ENCODE measurements around the gene USP51. TPM values are rescaled to one million over a fixed set of nuclear protein-coding genes. Genes with fewer than 3 reads are reported as not detected.
A peak's percentile ranks its signal among the peaks of the same experiment; 100 is the strongest.
"Not testable (repeated sequence)": the region's sequence is repeated elsewhere in the genome, so short reads cannot be mapped to it uniquely, and the experiment has no call there.

Gene USP51
- 1.4 and 2.2 TPM in 2 replicates for total RNA-seq (2014; rRNA removed; shearing (Covaris generic); ENCODE audit: low replicate concordance)

DNA sequence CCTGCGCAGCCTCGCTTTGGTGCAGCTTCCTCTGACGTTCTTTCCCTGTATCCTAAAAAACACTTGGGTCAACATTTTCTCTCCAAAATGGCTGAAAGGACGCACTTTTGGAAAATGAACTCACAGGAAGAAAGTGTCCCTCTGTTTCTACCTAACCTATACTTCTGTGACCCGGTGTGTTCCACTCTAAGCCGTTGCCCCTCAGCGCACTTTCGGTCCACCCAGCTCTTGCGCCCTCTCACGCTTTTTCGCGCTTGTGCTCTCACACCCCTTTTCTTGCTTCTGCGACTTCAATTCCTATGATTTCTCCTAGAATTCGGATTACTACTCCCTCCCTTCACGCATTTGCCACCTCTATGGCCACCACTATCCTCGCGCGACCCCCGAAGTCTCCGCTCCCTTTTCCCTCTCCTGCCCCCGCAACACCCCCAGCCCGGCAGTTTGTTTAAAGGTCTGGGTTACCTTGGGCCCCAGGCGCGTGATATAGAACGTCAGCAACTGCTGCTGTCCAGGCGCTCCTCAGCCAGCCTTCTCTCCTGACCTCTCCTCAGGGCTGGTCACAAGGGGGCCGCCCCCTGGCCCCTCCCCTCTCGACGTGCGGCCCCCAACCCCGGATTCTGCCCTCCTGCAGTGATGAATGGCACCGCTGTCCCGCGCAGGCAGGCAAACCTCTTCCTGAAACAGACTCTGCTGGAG, at the start of gene USP51:
USP51 (minus strand) TSS at position 535 of the 696 bp plus-strand sequence. CDS start 909 bp downstream, outside the sequence.
- Histone ChIP-seq H3K9ac (ENCODE audit: low read length) (peak within 1 kb of the TSS; percentile 73), H3K4me2 (ENCODE audit: low read depth, low read length, poor library complexity, severe bottlenecking) (peak within 1 kb of the TSS; percentile 71), H3K36me3 (ENCODE audit: insufficient read depth, low read length) (no peaks in the 10 kb centered on the region)

DNA sequence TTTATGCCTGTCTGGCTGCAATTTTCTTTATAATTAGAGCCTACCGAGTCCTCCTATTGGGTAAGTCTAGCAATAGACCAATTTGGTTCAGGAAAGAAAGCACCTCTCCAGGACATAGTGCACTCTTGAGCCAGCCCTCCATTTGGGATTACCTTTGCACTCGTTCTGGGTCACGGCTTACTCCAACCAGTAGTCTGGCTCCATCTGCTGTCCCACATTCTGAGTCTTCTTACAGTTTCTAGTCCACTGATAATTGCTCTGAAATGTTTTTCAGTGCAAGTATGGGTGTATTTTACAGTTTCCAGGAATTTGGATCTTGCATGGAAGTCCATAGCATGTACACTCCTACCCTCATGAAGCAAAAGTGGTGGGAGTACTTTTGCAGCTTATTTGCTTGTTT, 34.8 kb upstream of the USP51 start:
- Histone ChIP-seq H2AFZ (ENCODE audit: low read length) (no peak overlapping the region), H4K20me1 (ENCODE audit: insufficient read depth, low read depth, low read length) (no peaks in the 10 kb centered on the region), H3K9ac (ENCODE audit: low read length) (no peak overlapping the region), H3K4me1 (ENCODE audit: low read length) (no peaks in the 10 kb centered on the region), H3K36me3 (ENCODE audit: insufficient read depth, low read length) (no peaks in the 10 kb centered on the region), H3K79me2 (ENCODE audit: low read length) (no peaks in the 10 kb centered on the region), H3K27me3 (ENCODE audit: low read length) (no peaks in the 10 kb centered on the region), H3K27ac (ENCODE audit: low read length) (no peak overlapping the region), H3K9me2 (replicated peaks; ENCODE audit: insufficient read depth, low read length) (no peaks in the 10 kb centered on the region), H3K4me2 (ENCODE audit: low read depth, low read length, poor library complexity, severe bottlenecking) (no peak overlapping the region), H3K4me3 (ENCODE audit: low read length) (no peak overlapping the region), H3K9me3 (ENCODE audit: low read length) (no peaks in the 10 kb centered on the region)
- no peak for DNase-seq

More for the DNA sequence above, at the start of gene USP51:
- H3K9me2 ChIP-seq (replicated peaks; ENCODE audit: insufficient read depth, low read length), result no peaks in the 10 kb centered on the region
- H4K20me1 ChIP-seq (ENCODE audit: insufficient read depth, low read depth, low read length), result no peaks in the 10 kb centered on the region
- peak within 1 kb of the TSS; percentile 67 for H3K4me3 ChIP-seq (ENCODE audit: low read length)
- H3K9me3 ChIP-seq (ENCODE audit: low read length), result no peaks in the 10 kb centered on the region
- H3K27me3 ChIP-seq (ENCODE audit: low read length), result no peaks in the 10 kb centered on the region
- H2AFZ ChIP-seq (ENCODE audit: low read length), result peak within 1 kb of the TSS; percentile 72
- H3K79me2 ChIP-seq (ENCODE audit: low read length), result no peaks in the 10 kb centered on the region
- peaks cover 9% of the 10 kb centered on the region for H3K4me1 ChIP-seq (ENCODE audit: low read length)
- no peak for DNase-seq
- peak within 1 kb of the TSS; percentile 28; the same call in 1 of the 2 replicates for H3K27ac ChIP-seq (ENCODE audit: low read length)

DNA sequence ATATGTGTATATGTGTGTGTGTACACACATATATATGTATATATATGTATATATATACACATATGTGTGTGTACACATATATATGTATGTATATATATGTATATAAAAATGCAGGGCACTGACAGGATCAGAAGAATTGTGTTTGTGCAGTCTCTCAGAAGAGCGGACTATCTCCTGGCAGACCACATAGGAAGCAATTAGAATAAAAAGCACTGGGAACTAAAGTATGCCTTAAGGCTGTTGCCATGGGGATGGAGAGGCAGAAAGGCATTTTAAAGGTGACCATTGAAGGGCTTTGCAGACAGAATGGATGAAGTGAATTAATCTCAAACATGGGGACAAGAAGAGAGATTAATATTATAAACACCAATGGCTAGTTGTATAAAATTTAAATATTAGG, 33.7 kb upstream of the USP51 start:
- H3K4me2 ChIP-seq (ENCODE audit: low read depth, low read length, poor library complexity, severe bottlenecking), result no peak overlapping the region
- H2AFZ ChIP-seq (ENCODE audit: low read length), result no peak overlapping the region
- H3K27me3 ChIP-seq (ENCODE audit: low read length), result no peaks in the 10 kb centered on the region
- no peaks in the 10 kb centered on the region for H3K79me2 ChIP-seq (ENCODE audit: low read length)
- no peak for DNase-seq
- no peak overlapping the region for H3K9ac ChIP-seq (ENCODE audit: low read length)
- no peak overlapping the region for H3K27ac ChIP-seq (ENCODE audit: low read length)
- no peaks in the 10 kb centered on the region for H3K9me2 ChIP-seq (replicated peaks; ENCODE audit: insufficient read depth, low read length)
- no peaks in the 10 kb centered on the region for H3K4me1 ChIP-seq (ENCODE audit: low read length)
- H3K9me3 ChIP-seq (ENCODE audit: low read length), result no peaks in the 10 kb centered on the region
- H3K4me3 ChIP-seq (ENCODE audit: low read length), result no peak overlapping the region
- H4K20me1 ChIP-seq (ENCODE audit: insufficient read depth, low read depth, low read length), result no peaks in the 10 kb centered on the region
- no peaks in the 10 kb centered on the region for H3K36me3 ChIP-seq (ENCODE audit: insufficient read depth, low read length)

DNA sequence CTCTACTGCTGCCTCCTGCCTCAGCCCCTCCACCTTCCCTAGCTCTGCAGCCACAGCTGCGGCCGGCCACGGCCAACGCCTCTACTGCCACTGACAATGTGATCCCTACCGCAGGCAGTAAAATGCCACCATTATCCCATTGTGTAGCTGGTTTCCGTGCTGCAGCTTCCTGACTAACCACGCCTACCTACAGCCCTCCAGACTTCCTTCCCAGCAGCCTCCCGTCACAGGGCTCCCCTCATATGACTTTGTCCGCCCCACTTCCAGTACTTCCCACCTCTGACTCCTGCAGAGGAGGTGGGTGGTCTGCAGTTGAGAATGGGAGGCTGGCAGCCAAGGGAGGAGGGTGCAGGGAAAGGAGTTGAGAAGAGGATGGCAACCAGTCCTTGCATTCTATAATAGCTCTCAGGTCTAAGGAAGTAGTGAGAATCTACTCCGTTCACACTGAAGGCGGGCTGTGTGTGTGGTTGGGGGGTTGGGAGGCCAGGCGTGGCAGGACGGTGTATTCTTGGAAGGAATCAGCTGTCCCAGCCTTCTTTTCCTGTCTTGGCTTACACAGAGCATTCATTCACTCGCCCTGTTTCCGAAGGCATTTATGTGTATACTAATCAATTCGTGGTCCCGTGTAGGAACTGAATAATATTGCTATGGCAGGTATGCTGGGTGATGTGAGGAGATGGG, 33.1 kb upstream of the USP51 start:
- no peaks in the 10 kb centered on the region for H3K27me3 ChIP-seq (ENCODE audit: low read length)
- H3K27ac ChIP-seq (ENCODE audit: low read length), result no peak overlapping the region
- H2AFZ ChIP-seq (ENCODE audit: low read length), result no peak overlapping the region
- no peaks in the 10 kb centered on the region for H3K4me1 ChIP-seq (ENCODE audit: low read length)
- H3K36me3 ChIP-seq (ENCODE audit: insufficient read depth, low read length), result no peaks in the 10 kb centered on the region
- no peaks in the 10 kb centered on the region for H3K79me2 ChIP-seq (ENCODE audit: low read length)
- no peaks in the 10 kb centered on the region for H4K20me1 ChIP-seq (ENCODE audit: insufficient read depth, low read depth, low read length)
- H3K4me2 ChIP-seq (ENCODE audit: low read depth, low read length, poor library complexity, severe bottlenecking), result no peak overlapping the region
- no peaks in the 10 kb centered on the region for H3K9me2 ChIP-seq (replicated peaks; ENCODE audit: insufficient read depth, low read length)
- no peak for DNase-seq
- H3K4me3 ChIP-seq (ENCODE audit: low read length), result no peak overlapping the region
- no peaks in the 10 kb centered on the region for H3K9me3 ChIP-seq (ENCODE audit: low read length)
- H3K9ac ChIP-seq (ENCODE audit: low read length), result no peak overlapping the region

DNA sequence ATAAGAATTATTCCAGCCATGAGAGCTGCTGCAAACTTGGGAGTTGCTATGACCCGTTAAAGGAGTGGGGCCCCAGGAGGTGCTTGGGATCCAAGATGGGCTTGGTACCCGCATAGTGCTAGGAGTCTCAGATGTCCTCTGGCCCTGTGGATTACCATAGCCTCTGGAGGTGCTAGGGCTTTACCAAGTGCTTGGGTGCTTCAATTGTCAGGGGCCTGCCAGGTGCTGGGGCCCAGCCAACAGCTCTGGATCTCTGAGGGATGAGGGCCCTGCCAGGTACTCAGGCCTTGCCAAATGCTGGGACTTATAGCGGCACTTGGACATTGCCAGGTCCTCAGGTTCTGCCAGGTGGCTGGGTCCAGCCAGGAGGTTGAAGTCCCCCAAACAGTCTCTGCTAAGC, 32.0 kb upstream of the USP51 start:
- Histone ChIP-seq H3K27ac (ENCODE audit: low read length) (no peak overlapping the region), H3K27me3 (ENCODE audit: low read length) (no peaks in the 10 kb centered on the region), H3K9ac (ENCODE audit: low read length) (no peak overlapping the region), H4K20me1 (ENCODE audit: insufficient read depth, low read depth, low read length) (no peaks in the 10 kb centered on the region), H2AFZ (ENCODE audit: low read length) (no peak overlapping the region), H3K4me1 (ENCODE audit: low read length) (no peaks in the 10 kb centered on the region), H3K9me2 (replicated peaks; ENCODE audit: insufficient read depth, low read length) (no peaks in the 10 kb centered on the region), H3K79me2 (ENCODE audit: low read length) (no peaks in the 10 kb centered on the region), H3K9me3 (ENCODE audit: low read length) (no peaks in the 10 kb centered on the region), H3K4me3 (ENCODE audit: low read length) (no peak overlapping the region), H3K4me2 (ENCODE audit: low read depth, low read length, poor library complexity, severe bottlenecking) (no peak overlapping the region), H3K36me3 (ENCODE audit: insufficient read depth, low read length) (no peaks in the 10 kb centered on the region)
- DNase-seq, result no peak

DNA sequence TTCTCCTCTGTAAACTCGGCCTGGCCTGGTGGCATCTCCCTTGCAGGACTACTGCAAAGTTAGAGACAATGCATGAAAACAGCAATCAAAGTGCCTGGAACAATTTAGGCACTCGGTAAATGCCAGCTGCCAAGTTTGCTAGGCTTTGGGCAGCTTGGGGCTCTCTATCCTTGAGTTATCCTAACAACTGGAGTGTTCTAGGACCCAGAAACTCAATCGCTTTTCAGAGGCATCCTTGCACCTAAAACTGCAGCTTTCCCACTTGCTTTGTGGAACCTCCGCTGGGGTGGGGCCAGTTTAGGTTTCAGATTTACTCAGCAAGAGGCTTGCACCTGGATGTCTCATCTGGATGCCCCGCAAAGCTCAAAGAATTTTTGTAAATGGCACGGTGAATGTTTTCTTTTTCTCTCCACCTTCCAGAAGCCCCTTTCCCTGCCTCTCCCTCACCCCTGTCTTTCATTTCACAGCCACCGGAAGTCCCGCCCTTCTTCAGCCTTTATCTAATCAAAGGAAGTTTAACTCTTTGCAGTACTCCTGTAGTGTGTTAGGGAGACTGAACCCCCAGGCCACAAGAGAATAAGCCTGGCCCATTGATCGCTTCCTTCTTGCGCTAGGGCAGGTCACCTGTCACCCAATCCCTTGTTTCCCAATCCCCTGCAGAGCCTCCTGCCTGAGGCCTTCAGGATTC, 27.3 kb upstream of the USP51 start:
- not testable (repeated sequence) for H3K27ac ChIP-seq (ENCODE audit: low read length); DNase-seq; H3K9ac ChIP-seq (ENCODE audit: low read length); H3K27me3 ChIP-seq (ENCODE audit: low read length); H3K79me2 ChIP-seq (ENCODE audit: low read length); H3K9me2 ChIP-seq (replicated peaks; ENCODE audit: insufficient read depth, low read length); H3K36me3 ChIP-seq (ENCODE audit: insufficient read depth, low read length); H4K20me1 ChIP-seq (ENCODE audit: insufficient read depth, low read depth, low read length); H2AFZ ChIP-seq (ENCODE audit: low read length); H3K9me3 ChIP-seq (ENCODE audit: low read length); H3K4me2 ChIP-seq (ENCODE audit: low read depth, low read length, poor library complexity, severe bottlenecking); H3K4me3 ChIP-seq (ENCODE audit: low read length); H3K4me1 ChIP-seq (ENCODE audit: low read length)

DNA sequence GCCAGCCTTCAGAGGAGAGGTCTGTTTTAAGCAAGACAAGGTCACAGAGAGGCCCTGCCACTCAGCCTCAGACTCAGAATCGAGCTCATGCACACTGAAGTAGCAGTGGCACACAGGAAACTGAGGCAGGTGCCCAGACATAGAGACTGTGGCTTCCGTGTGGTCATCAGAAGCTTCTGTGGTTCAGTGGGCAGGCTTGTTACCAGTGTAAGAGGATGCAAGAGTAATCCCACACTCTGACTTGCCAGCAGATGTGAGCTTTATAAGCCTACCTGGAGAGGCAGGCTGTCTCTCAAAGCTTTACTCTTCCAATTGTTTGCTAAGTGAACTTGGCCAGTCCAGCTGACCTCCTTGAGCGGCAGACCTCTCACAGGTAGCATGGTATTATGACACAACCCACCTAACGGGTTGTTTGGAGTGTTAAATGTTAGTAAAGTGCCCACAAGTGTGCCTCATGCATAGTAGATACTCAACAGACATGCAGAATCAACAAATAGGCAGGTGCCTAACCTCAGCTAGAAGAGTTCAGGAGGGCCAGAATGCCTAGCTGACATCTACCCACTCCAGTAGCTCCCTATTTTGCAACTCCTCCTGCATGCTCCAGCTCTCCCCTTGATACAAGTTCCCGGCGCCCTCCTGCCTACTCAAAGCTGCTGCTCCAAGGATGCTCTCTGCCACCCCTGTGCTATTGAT, 23.5 kb upstream of the USP51 start:
- H4K20me1 ChIP-seq (ENCODE audit: insufficient read depth, low read depth, low read length); H3K27me3 ChIP-seq (ENCODE audit: low read length); H3K4me3 ChIP-seq (ENCODE audit: low read length); H3K4me1 ChIP-seq (ENCODE audit: low read length); H3K9ac ChIP-seq (ENCODE audit: low read length); H3K36me3 ChIP-seq (ENCODE audit: insufficient read depth, low read length); H3K79me2 ChIP-seq (ENCODE audit: low read length); H2AFZ ChIP-seq (ENCODE audit: low read length); H3K9me3 ChIP-seq (ENCODE audit: low read length); DNase-seq; H3K9me2 ChIP-seq (replicated peaks; ENCODE audit: insufficient read depth, low read length); H3K4me2 ChIP-seq (ENCODE audit: low read depth, low read length, poor library complexity, severe bottlenecking); H3K27ac ChIP-seq (ENCODE audit: low read length): not testable (repeated sequence)
